AG04450 (cell line): ENCODE results near the gene ULK4. TPM values are rescaled to one million over a fixed set of nuclear protein-coding genes. Genes with fewer than 3 reads are reported as not detected.

Source experiments
- CTCF ChIA-PET: fragments of 300-600, 350-600 bp; formaldehyde crosslinking; extraction: SDS; loops from one replicate; lab custom pipeline; 2022; ENCODE audit warnings: antibody characterized with exemption, inconsistent platforms; lab: Charles Lee
- POLR2A ChIA-PET: fragments of 350-600 bp; formaldehyde crosslinking; extraction: SDS; loops from one replicate; lab custom pipeline; 2021; ENCODE audit warnings: antibody characterized with exemption, inconsistent platforms; lab: Yijun Ruan, JAX
- DNase-seq: peaks from one replicate; pipeline ENCODE4 v3.0.0-alpha.2; 2011; ENCODE audit warnings: low read depth, low spot score
- H3K27ac ChIP-seq: one replicate; pipeline ENCODE4 v1.5.1; 2012; ENCODE audit warnings: low read depth, low read length, control low read depth
- H3K27me3 ChIP-seq: one replicate; pipeline ENCODE4 v1.6.0; 2012; ENCODE audit warnings: low read length; ENCODE audit not compliant: control insufficient read depth, insufficient read depth
- H3K4me3 ChIP-seq: 2 replicates; pipeline ENCODE4 v1.5.1; 2011; ENCODE audit warnings: mild to moderate bottlenecking, low read depth, low read length, control low read depth
- H3K9me3 ChIP-seq: 2 replicates; pipeline ENCODE4 v1.5.1; 2012; ENCODE audit warnings: low read length; ENCODE audit not compliant: control insufficient read depth, insufficient read depth
- CTCF ChIP-seq: IDR thresholded peaks from 2 replicates; pipeline ENCODE4 v1.5.1; 2011; ENCODE audit warnings: low read depth, low read length, control low read depth, inconsistent platforms
- polyA plus RNA-seq: library from polyadenylated mRNA; depleted of rRNA; stranded (reverse); fragments of >200 nt; gene quantifications from 2 replicates; pipeline ENCODE4 v1.2.3, GENCODE V29; 2011

ULK4 gene
- polyA plus RNA-seq, 1 experiment, result 3.7 TPM

- CTCF ChIA-PET, result interaction anchor here (1.7 kb wide), 1 partner anchor 125 kb away, joined by 9 read pairs; no protein-coding TSS in a partner anchor
- no peak overlapping the region for H3K27ac ChIP-seq
- H3K27me3 ChIP-seq, result peaks cover 11% of the 10 kb centered on the region
- H3K4me3 ChIP-seq, result no peak overlapping the region
- DNase-seq, result no peak
- TF ChIP-seq CTCF, result no peak
- no peaks in the 10 kb centered on the region for H3K9me3 ChIP-seq
- POLR2A ChIA-PET, result no interaction called here
Observed at GRCh38 chr3:41975416-41976103, 13.7 kb upstream of the ULK4 start.

GRCh38 chr3:41974223-41974622 is 12.3 kb upstream of the ULK4 start:
- no peak overlapping the region for H3K27ac ChIP-seq
- H3K4me3 ChIP-seq, result no peak overlapping the region
- DNase-seq, result no peak
- no peaks in the 10 kb centered on the region for H3K9me3 ChIP-seq
- H3K27me3 ChIP-seq, result peaks cover 14% of the 10 kb centered on the region
- ChIA-PET POLR2A (no interaction called here), CTCF (interaction anchor here (1.1 kb wide), 1 partner anchor 24 kb away, joined by 3 read pairs; no protein-coding TSS in a partner anchor)
- TF ChIP-seq CTCF, result no peak

GRCh38 chr3:41972802-41973201 is 10.9 kb upstream of the ULK4 start:
- Histone ChIP-seq H3K4me3 (no peak overlapping the region), H3K27ac (no peak overlapping the region), H3K27me3 (peaks cover 17% of the 10 kb centered on the region), H3K9me3 (no peaks in the 10 kb centered on the region)
- no peak for TF ChIP-seq CTCF
- no peak for DNase-seq
- ChIA-PET CTCF (interaction anchor here (1.1 to 1.6 kb wide), 2 partner anchors 26 to 127 kb away, joined by 4 to 6 read pairs; no protein-coding TSS in a partner anchor), POLR2A (no interaction called here)

- peaks cover 4% of the 10 kb centered on the region; the same call in 1 of the 2 replicates for H3K9me3 ChIP-seq
- POLR2A ChIA-PET, result no interaction called here
- TF ChIP-seq CTCF, result no peak
- H3K4me3 ChIP-seq, result no peak overlapping the region
- CTCF ChIA-PET, result no interaction called here
- DNase-seq, result no peak
- H3K27ac ChIP-seq, result no peak overlapping the region
- peaks cover 11% of the 10 kb centered on the region for H3K27me3 ChIP-seq
Observed at GRCh38 chr3:41966206-41966605, 4.3 kb upstream of the ULK4 start.

GRCh38 chr3:41963823-41964222 is 1.9 kb upstream of the ULK4 start:
- Histone ChIP-seq H3K27me3 (peaks cover 5% of the 10 kb centered on the region), H3K4me3 (no peak overlapping the region), H3K27ac (no peak overlapping the region), H3K9me3 (peaks cover 4% of the 10 kb centered on the region; the same call in 1 of the 2 replicates)
- no peak for TF ChIP-seq CTCF
- no peak for DNase-seq
- CTCF ChIA-PET, result no interaction called here
- POLR2A ChIA-PET, result no interaction called here
